ENCODE measurements around the gene SOWAHB.
"Not testable (repeated sequence)": the region's sequence is repeated elsewhere in the genome, so short reads cannot be mapped to it uniquely, and the experiment has no call there.

The SOWAHB gene

DNA sequence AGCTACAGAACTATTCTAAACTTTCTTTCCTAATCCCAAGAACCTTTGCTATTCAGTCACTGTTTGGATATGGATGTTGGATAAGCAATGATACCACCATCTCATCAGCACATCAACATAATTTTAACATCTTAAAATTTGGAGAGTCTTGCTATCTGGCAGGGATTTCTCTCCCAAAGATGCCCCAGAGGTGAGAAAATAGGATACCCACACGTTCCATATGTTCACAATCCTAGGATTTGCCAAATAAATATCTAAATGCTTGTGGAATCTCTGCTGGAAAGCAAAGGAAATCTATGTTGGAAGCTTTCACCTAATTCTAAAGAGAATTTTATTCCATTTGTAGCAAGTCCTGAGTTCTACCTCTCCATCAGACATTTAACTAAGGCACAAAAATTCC, 24.4 kb downstream of the SOWAHB start:
- Histone ChIP-seq H3K9me3 (ENCODE audit: control insufficient read depth, low read length) (no peaks in the 10 kb centered on the region), H3K36me3 (ENCODE audit: control insufficient read depth, insufficient read depth, low read length, severe bottlenecking) (no peaks in the 10 kb centered on the region), H3K27me3 (replicated peaks; ENCODE audit: control insufficient read depth, insufficient read depth, low read length) (no peaks in the 10 kb centered on the region), H3K9ac (ENCODE audit: low read length) (no peak overlapping the region), H3K4me3 (ENCODE audit: low read length) (no peak overlapping the region), H3K4me1 (ENCODE audit: control insufficient read depth, insufficient read depth, low read length) (no peaks in the 10 kb centered on the region)
- DNase-seq (ENCODE audit: low read depth): no peak

DNA sequence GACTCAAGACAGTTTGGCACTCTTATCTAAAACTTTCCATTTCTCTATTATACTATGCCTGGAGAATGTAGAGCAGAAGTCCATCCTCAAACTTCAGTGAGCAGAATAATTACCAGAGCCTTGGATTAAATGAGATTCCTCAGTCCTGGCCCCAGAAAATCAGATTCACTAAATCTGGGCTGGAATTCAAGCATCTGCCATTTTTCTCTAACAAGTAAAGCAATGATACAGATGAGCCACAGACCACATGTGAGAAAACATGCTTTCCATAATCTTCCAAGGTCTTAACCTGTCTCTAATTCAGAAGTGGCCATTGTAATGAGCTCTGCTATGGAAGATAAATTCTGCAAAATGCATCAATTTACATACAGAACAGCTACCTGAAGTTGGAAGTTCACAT, 25.4 kb downstream of the SOWAHB start:
- H3K9me3 ChIP-seq (ENCODE audit: control insufficient read depth, low read length): no peaks in the 10 kb centered on the region
- no peaks in the 10 kb centered on the region for H3K4me1 ChIP-seq (ENCODE audit: control insufficient read depth, insufficient read depth, low read length)
- DNase-seq (ENCODE audit: low read depth): no peak
- no peaks in the 10 kb centered on the region for H3K27me3 ChIP-seq (replicated peaks; ENCODE audit: control insufficient read depth, insufficient read depth, low read length)
- no peak overlapping the region for H3K4me3 ChIP-seq (ENCODE audit: low read length)
- no peaks in the 10 kb centered on the region for H3K36me3 ChIP-seq (ENCODE audit: control insufficient read depth, insufficient read depth, low read length, severe bottlenecking)
- no peak overlapping the region for H3K9ac ChIP-seq (ENCODE audit: low read length)

GRCh38 chr4:76868780-76869179, 29.2 kb downstream of the SOWAHB start:
- H3K4me3 ChIP-seq (ENCODE audit: low read length); H3K4me1 ChIP-seq (ENCODE audit: control insufficient read depth, insufficient read depth, low read length); H3K9ac ChIP-seq (ENCODE audit: low read length); DNase-seq (ENCODE audit: low read depth); H3K36me3 ChIP-seq (ENCODE audit: control insufficient read depth, insufficient read depth, low read length, severe bottlenecking); H3K9me3 ChIP-seq (ENCODE audit: control insufficient read depth, low read length): not testable (repeated sequence)
- H3K27me3 ChIP-seq (replicated peaks; ENCODE audit: control insufficient read depth, insufficient read depth, low read length): peaks cover 11% of the 10 kb centered on the region

- Histone ChIP-seq H3K9ac (ENCODE audit: low read length) (no peak overlapping the region), H3K4me3 (ENCODE audit: low read length) (no peak overlapping the region), H3K9me3 (ENCODE audit: control insufficient read depth, low read length) (no peaks in the 10 kb centered on the region), H3K36me3 (ENCODE audit: control insufficient read depth, insufficient read depth, low read length, severe bottlenecking) (no peaks in the 10 kb centered on the region), H3K4me1 (ENCODE audit: control insufficient read depth, insufficient read depth, low read length) (no peaks in the 10 kb centered on the region), H3K27me3 (replicated peaks; ENCODE audit: control insufficient read depth, insufficient read depth, low read length) (peaks cover 11% of the 10 kb centered on the region)
- no peak for DNase-seq (ENCODE audit: low read depth)
These were observed 29.9 kb downstream of the SOWAHB start for GRCh38 chr4:76867880-76868655.

DNA sequence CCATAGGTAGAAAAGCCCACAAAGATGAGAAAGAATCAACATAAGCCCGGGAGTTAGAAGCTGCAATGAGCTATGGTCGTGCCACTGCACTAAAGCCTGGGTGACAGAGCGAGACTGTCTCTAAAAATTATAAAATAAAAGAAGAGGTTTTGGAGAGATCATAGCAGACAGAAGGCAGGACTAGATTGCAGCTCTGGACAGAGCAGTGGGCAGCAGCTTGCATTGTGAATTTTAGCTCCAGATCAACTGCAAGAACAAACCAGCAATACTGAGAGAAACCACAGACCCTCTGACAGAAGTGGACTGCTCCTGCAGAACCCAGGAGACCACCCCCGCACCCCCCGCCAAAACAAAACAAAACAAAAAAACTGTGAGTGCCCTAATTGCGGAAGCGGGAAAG, 30.6 kb downstream of the SOWAHB start:
- Histone ChIP-seq H3K4me1 (ENCODE audit: control insufficient read depth, insufficient read depth, low read length) (no peaks in the 10 kb centered on the region), H3K4me3 (ENCODE audit: low read length) (no peak overlapping the region), H3K36me3 (ENCODE audit: control insufficient read depth, insufficient read depth, low read length, severe bottlenecking) (no peaks in the 10 kb centered on the region), H3K27me3 (replicated peaks; ENCODE audit: control insufficient read depth, insufficient read depth, low read length) (peaks cover 11% of the 10 kb centered on the region), H3K9ac (ENCODE audit: low read length) (no peak overlapping the region), H3K9me3 (ENCODE audit: control insufficient read depth, low read length) (no peaks in the 10 kb centered on the region)
- no peak for DNase-seq (ENCODE audit: low read depth)

- Histone ChIP-seq H3K9ac (ENCODE audit: low read length) (no peak overlapping the region), H3K4me1 (ENCODE audit: control insufficient read depth, insufficient read depth, low read length) (no peaks in the 10 kb centered on the region), H3K36me3 (ENCODE audit: control insufficient read depth, insufficient read depth, low read length, severe bottlenecking) (no peaks in the 10 kb centered on the region), H3K4me3 (ENCODE audit: low read length) (no peak overlapping the region), H3K9me3 (ENCODE audit: control insufficient read depth, low read length) (no peaks in the 10 kb centered on the region), H3K27me3 (replicated peaks; ENCODE audit: control insufficient read depth, insufficient read depth, low read length) (peaks cover 11% of the 10 kb centered on the region)
- DNase-seq (ENCODE audit: low read depth): no peak
These were observed 31.3 kb downstream of the SOWAHB start for GRCh38 chr4:76866641-76867040.

GRCh38 chr4:76858319-76858718, 39.6 kb downstream of the SOWAHB start:
- Histone ChIP-seq H3K36me3 (ENCODE audit: control insufficient read depth, insufficient read depth, low read length, severe bottlenecking) (no peaks in the 10 kb centered on the region), H3K9ac (ENCODE audit: low read length) (no peak overlapping the region), H3K4me3 (ENCODE audit: low read length) (no peak overlapping the region), H3K9me3 (ENCODE audit: control insufficient read depth, low read length) (no peaks in the 10 kb centered on the region), H3K4me1 (ENCODE audit: control insufficient read depth, insufficient read depth, low read length) (peaks cover 19% of the 10 kb centered on the region), H3K27me3 (replicated peaks; ENCODE audit: control insufficient read depth, insufficient read depth, low read length) (no peaks in the 10 kb centered on the region)
- no peak for DNase-seq (ENCODE audit: low read depth)

DNA sequence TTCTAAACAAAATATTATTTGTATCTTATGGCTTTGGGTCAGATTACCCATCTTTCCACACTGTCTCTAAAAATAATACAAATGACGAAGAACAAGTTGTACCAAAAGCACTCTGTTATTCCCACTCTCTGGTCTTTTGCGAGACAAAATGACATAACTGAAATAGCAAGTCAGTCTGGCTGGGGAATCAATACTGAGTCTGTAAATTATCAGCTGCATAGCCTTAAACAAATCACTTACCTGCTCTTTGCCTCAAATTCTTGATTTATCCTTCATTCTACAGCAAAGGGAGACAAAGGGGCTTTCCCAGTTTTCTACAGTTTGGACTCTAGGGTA, 40.9 kb downstream of the SOWAHB start:
- DNase-seq (ENCODE audit: low read depth): no peak
- Histone ChIP-seq H3K27me3 (replicated peaks; ENCODE audit: control insufficient read depth, insufficient read depth, low read length) (no peaks in the 10 kb centered on the region), H3K9ac (ENCODE audit: low read length) (peak overlapping the region; percentile 17), H3K4me1 (ENCODE audit: control insufficient read depth, insufficient read depth, low read length) (peaks cover 19% of the 10 kb centered on the region), H3K4me3 (ENCODE audit: low read length) (peak overlapping the region; percentile 32), H3K9me3 (ENCODE audit: control insufficient read depth, low read length) (no peaks in the 10 kb centered on the region), H3K36me3 (ENCODE audit: control insufficient read depth, insufficient read depth, low read length, severe bottlenecking) (no peaks in the 10 kb centered on the region)

- Histone ChIP-seq H3K4me3 (ENCODE audit: low read length) (no peak overlapping the region), H3K9me3 (ENCODE audit: control insufficient read depth, low read length) (no peaks in the 10 kb centered on the region), H3K4me1 (ENCODE audit: control insufficient read depth, insufficient read depth, low read length) (peaks cover 19% of the 10 kb centered on the region), H3K36me3 (ENCODE audit: control insufficient read depth, insufficient read depth, low read length, severe bottlenecking) (no peaks in the 10 kb centered on the region), H3K9ac (ENCODE audit: low read length) (peak overlapping the region; percentile 17), H3K27me3 (replicated peaks; ENCODE audit: control insufficient read depth, insufficient read depth, low read length) (no peaks in the 10 kb centered on the region)
- DNase-seq (ENCODE audit: low read depth): peak; percentile 73
These were observed 41.5 kb downstream of the SOWAHB start for GRCh38 chr4:76856243-76857073.

- Histone ChIP-seq H3K9ac (ENCODE audit: low read length) (no peak overlapping the region), H3K27me3 (replicated peaks; ENCODE audit: control insufficient read depth, insufficient read depth, low read length) (no peaks in the 10 kb centered on the region), H3K36me3 (ENCODE audit: control insufficient read depth, insufficient read depth, low read length, severe bottlenecking) (no peaks in the 10 kb centered on the region), H3K4me1 (ENCODE audit: control insufficient read depth, insufficient read depth, low read length) (peaks cover 19% of the 10 kb centered on the region), H3K9me3 (ENCODE audit: control insufficient read depth, low read length) (no peaks in the 10 kb centered on the region), H3K4me3 (ENCODE audit: low read length) (no peak overlapping the region)
- DNase-seq (ENCODE audit: low read depth): no peak
These were observed 43.1 kb downstream of the SOWAHB start for GRCh38 chr4:76854858-76855257.

GRCh38 chr4:76851375-76851774, 46.6 kb downstream of the SOWAHB start:
- no peak for DNase-seq (ENCODE audit: low read depth)
- Histone ChIP-seq H3K9ac (ENCODE audit: low read length) (no peak overlapping the region), H3K4me1 (ENCODE audit: control insufficient read depth, insufficient read depth, low read length) (peaks cover 9% of the 10 kb centered on the region), H3K27me3 (replicated peaks; ENCODE audit: control insufficient read depth, insufficient read depth, low read length) (no peaks in the 10 kb centered on the region), H3K36me3 (ENCODE audit: control insufficient read depth, insufficient read depth, low read length, severe bottlenecking) (no peaks in the 10 kb centered on the region), H3K4me3 (ENCODE audit: low read length) (no peak overlapping the region), H3K9me3 (ENCODE audit: control insufficient read depth, low read length) (peaks cover 8% of the 10 kb centered on the region)

All from adipocyte (in vitro differentiated cells).